Measurements from ENCODE around the gene FMOD.
"Not testable (repeated sequence)": the region's sequence is repeated elsewhere in the genome, so short reads cannot be mapped to it uniquely, and the experiment has no call there.

Gene FMOD

GRCh38 chr1:203325026-203325417 is 25.9 kb downstream of the FMOD start:
- no peak for DNase-seq

- DNase-seq: no peak
Measured at GRCh38 chr1:203324105-203325025, 26.6 kb downstream of the FMOD start.

DNA sequence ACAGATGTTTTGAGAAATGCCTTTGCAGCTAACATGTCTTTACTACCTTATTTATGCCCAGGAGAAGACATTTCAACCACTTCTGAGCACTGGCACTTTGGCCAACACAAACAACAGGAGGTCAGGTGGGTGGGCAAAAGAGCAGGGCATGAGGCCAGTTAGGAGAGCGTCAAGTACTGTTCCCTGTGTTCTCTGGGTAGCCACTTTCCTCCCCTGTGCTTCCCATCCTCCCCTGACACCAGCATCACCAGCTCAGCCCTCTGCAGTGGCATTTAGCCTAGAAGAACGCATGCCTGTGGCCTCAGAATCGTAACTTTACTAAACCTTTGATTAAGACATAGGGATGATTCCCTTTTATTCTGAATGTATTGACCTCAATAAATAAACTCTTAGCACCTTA is 27.3 kb downstream of the FMOD start:
- no peak for DNase-seq

GRCh38 chr1:203322500-203323179 is 28.3 kb downstream of the FMOD start:
- no peak for DNase-seq

DNA sequence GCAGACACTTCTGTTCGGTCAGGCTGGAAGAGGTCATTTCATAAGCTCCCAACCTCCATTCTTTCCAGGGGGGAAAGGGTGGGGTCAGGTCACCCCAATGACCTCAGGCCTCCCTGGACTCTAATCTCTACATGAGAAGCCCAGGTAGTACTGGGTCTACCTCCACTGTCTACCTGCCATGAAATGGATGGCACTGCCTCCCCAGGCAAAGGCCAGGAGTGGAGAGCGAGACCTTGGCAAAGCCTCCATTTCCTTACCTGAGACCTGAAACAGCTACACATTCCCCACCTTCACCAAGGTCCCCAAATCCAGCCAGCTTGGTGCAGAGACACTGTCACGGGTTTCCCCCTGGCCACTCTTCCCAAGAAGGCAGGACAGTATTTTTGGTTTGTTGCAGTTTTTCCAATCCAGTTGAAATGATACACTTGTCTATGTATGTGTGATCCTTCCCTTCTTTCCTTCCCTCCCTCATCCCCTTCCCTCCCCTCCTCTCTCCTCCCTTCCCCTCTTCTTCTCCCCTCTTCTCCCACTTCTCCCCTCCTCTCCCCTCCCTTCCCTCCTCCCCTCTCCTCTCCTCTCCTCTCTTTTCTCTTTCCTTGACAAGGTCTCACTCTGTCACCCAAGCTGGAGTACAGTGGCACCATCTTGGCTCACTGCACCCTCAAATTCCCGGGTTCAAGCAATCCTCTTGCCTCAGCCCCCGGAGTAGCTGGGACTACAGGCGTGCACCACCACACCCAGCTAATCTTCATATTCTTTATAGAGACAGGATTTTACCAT is 29.5 kb downstream of the FMOD start:
- no peak for DNase-seq

DNA sequence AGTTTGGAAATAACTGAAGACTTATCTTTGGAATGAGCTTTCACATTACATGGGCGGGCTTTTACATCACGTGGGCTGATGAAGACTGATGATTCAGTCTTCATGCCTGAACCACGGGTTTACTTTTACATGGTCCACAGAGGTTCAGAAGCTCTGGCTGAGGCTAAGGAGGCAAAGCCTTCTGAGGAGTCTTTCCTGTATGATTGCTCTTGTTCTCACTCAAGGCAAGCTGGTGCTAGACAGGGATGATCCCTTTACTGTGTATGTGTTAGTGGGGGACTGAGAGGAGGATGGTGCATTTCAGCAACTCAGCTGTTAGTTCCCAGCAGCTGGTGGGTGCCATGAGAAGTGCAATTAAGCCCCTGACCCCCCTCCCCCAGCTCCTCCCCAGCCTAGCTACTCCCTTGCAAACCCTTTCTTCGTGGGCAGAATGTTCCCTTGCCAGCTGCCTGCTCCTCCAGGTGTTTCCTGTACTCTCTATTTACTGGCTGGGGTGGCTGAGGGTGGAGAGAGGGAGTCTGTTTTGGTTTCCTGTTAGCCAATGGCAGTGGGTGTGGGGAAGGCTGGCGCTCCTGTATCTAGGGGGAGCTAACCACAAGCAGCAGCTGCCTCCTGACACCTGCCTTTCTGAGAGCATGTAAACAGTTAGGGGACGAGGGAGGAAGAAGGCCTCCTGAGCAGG is 30.2 kb downstream of the FMOD start:
- no peak for DNase-seq

DNA sequence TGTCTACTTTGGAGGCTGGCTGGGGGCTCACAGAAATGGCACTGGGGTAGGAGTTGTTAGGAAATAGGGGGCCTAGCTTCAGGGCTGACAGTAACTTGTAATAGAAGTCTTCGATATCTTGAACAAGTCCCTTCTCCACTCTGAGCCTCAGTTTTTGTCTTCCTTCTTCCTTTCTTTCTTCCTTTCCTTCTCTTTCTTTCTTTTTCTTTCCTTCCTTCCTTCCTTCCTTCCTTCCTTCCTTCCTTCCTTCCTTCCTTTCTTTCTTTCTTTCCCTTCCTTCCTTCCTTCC is 32.7 kb downstream of the FMOD start:
- DNase-seq: no peak

DNA sequence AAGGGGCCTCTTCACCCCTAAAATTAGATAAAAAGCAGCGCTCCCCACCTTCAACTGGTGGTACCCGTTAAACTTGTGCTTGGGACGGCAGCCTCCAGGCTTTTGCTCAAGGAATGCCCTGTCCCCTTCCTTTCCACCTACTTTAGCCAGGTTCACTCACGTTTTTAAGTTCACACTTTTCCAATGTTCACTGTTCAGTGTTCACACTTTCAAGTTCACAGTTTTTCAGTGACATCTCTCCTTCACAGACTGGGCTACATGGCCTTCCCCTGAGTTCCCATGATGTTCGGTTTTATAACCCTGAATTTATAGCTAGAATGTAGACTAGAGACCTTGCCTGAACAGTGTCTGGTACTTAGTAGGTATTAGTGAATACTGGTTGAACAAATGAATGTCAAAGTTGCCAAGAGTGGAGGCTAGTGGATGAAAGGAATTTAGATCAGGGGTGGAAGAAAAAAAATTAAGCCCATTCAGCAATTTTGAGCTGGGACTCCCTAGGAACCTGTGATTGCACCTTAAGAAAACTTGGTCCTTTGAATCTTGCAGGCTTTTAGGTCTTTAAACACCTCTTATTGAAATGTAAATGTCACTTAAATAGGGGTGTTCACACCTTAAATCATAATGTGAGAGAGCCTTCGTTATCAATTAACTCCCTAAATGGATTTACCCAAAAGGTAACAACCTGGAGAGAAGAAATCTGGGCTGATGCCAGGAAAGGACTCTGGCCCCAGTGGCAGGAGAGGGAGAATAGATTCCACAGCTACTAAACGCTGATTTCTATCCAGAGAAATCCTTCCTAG is 33.3 kb downstream of the FMOD start:
- DNase-seq: no peak

DNA sequence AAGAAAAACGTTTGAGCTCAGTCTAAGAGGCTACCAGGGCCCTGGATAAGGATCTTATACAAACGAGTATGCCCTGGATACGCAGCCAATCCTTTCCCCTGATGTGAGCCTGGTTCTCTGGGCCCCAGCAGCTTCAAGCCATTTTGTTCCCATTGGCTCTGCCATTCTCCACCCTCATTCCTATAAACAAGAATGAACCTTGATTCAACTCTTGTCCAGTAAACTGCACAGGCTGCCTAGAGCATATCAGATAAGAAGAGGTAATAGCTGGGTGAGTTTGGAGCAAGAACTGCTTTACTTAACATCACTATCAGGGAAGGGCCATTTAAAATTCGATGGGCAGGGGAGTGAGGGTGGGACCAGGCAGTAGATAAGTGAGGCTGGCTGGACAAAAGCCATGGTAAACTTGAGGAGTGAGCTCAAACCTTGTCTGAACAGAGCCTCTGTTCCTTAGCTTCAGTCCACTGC is 34.3 kb downstream of the FMOD start:
- DNase-seq: no peak

- not testable (repeated sequence) for DNase-seq
Measured at GRCh38 chr1:203314025-203314759, 36.7 kb downstream of the FMOD start.

GRCh38 chr1:203311368-203312301 is 39.3 kb downstream of the FMOD start:
- DNase-seq: no peak

DNA sequence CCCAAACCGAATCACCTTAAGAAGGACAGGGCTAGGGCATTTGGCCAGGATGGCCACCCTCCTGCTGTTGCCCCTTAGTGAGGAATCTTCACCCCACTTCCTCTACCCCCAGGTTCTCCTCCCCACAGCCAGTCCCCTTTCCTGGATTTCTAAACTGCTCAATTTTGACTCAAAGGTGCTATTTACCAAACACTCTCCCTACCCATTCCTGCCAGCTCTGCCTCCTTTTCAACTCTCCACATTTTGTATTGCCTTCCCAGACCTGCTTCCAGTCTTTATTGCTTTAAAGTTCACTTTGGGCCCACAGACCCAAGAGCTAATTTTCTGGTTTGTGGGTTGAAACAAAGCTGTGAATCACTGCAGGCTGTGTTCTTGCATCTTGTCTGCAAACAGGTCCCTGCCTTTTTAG is 42.0 kb downstream of the FMOD start:
- DNase-seq: no peak

DNA sequence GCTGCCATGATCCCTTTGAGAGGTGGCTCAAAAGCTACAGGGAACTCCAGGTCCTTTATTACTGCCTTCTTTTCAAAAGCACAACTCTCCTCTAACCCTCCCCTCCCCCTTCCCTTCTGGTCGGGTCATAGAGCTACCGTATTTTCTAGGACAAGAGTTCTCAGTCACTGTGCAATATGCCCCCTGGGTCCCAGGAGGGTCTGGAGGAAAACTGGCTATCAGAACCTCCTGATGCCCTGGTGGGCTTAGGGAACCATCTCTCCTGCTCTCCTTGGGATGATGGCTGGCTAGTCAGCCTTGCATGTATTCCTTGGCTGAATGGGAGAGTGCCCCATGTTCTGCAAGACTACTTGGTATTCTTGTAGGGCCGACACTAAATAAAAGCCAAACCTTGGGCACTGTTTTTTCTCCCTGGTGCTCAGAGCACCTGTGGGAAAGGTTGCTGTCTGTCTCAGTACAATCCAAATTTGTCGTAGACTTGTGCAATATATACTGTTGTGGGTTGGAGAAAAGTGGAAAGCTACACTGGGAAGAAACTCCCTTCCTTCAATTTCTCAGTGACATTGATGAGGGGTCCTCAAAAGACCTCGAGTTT is 42.5 kb downstream of the FMOD start:
- no peak for DNase-seq

DNA sequence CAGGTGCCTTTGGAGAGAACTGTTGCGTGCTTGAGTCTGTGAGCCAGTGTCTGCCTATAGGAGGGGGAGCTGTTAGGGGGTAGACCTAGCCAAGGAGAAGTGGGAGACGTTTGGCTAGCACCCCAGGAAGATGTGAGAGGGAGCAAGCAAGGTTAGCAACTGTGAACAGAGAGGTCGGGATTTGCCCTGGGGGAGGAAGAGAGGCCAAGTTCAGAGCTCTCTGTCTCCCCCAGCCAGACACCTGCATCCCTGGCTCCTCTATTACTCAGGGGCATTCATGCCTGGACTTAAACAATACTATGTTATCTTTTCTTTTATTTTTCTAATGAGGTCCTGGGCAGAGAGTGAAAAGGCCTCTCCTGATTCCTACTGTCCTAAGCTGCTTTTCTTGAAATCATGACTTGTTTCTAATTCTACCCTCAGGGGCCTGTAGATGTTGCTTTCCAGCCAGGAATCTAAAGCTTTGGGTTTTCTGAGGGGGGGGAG is 43.2 kb downstream of the FMOD start:
- DNase-seq: no peak

DNA sequence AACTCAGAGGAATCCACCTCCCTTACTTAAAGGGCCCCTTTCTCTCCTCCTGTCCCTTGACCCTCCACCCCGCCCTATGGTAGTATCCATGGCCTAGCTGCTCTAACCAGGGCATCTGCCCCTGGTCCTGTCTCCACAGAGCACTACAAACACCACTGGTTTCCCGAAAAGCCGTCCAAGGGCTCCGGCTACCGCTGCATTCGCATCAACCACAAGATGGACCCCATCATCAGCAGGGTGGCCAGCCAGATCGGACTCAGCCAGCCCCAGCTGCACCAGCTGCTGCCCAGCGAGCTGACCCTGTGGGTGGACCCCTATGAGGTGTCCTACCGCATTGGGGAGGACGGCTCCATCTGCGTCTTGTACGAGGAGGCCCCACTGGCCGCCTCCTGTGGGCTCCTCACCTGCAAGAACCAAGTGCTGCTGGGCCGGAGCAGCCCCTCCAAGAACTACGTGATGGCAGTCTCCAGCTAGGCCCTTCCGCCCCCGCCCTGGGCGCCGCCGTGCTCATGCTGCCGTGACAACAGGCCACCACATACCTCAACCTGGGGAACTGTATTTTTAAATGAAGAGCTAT is 43.9 kb downstream of the FMOD start:
- DNase-seq: no peak

DNA sequence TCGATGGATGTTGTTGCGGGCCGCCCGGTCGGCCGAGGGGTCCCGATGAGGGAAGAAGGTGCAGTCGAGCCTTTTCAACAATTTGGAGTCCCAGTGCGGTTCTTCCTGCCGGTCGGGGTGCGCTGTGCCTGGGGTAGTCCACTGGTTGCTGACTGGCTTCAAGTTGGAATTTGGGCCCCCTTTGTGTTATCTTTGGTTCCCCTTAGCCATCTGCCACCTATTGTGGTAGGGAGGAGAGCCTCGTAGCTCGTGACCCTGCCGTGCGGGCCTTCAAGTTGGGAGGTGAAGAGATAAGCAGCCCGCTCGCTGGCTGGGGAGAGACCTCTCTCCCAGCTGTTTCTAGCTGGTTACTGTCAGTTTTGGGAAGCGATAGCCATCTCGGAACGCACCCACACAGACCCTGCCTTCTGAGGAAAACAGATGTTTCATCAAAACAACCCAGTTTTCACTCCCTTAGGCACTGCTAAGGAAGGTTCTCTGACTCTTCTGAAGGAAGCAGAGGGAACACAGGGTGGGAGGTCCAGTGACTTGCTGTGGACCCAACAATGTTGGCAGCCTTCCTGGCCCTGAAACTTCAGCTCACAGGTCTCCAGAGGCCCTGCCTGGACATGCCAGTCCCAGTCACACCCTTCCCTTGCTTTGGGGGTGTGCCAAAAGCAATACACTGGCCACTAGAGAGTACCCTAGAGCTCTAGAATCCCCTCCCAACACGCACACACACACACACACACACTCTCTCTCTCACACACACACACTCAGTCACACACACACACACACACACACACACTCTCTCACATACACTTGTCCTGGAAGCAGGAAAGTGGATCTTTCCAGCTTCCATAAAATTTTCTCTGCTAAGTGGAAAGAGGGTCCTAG is 44.6 kb downstream of the FMOD start:
- no peak for DNase-seq

DNA sequence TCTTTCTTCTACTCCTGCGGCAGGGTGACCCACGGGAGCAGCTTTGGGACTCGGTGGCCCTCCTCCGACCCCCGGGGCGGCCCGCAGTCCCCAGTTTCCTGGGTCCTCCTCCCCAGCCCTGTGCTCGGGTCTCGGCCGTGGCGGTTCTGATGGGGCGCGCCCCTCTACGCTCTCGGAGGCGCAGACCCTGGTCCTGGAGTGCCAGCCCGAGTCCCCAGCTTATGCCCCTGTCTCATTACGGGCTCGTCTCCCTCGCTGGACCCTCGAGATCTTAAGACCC is 45.2 kb downstream of the FMOD start:
- DNase-seq: no peak

Measured in SIG-M5 (cell line).